Epithelial cell of proximal tubule (primary cell): Measurements from ENCODE around the gene SLC16A8. TPM values are rescaled to one million over a fixed set of nuclear protein-coding genes. Genes with fewer than 3 reads are reported as not detected.
"Not testable (repeated sequence)": the region's sequence is repeated elsewhere in the genome, so short reads cannot be mapped to it uniquely, and the experiment has no call there.

ENCODE experiments used
- DNase-seq: peaks from one replicate; pipeline ENCODE4 v3.0.0-alpha.2; 2011; ENCODE audit warnings: low read depth
- H3K4me3 ChIP-seq: 2 replicates; pipeline ENCODE4 v1.5.1; 2011; ENCODE audit warnings: low read depth, mild to moderate bottlenecking, low read length
- total RNA-seq: library from RNA; depleted of rRNA; stranded (reverse); fragments of >200 nt; gene quantifications from 2 replicates; pipeline ENCODE4 v1.2.3, GENCODE V29; 2015
- TF ChIP-seq, protein P1 (sequence below): conservative IDR thresholded peaks from 2 replicates; pipeline ENCODE4 v1.5.1; 2012; ENCODE audit warnings: low read depth, mild to moderate bottlenecking, low read length

Gene SLC16A8
- total RNA-seq, 1 donor from 2014 or later = 0.06 TPM

DNA sequence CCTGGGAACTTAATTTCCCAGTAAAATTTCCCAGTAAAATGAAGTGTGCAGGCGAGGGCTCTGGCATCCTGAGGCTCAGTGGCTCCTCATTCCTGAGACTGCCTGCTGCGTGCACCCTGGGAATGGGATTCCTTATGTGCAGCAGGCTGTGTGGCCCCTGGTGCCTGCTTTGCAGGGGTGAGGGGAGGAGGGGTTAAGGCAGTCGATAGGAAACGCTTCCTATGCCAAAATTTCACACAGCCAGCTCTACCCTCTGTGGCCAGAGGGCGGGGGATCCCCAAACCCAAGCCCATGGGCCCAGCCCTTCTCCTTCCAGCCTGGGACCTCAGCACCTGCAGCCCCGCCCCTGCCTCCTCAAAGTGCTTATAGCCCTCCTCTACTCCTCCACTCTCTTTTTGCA is 38.6 kb upstream of the SLC16A8 start:
- no peak for DNase-seq
- TF ChIP-seq, protein P1, sequence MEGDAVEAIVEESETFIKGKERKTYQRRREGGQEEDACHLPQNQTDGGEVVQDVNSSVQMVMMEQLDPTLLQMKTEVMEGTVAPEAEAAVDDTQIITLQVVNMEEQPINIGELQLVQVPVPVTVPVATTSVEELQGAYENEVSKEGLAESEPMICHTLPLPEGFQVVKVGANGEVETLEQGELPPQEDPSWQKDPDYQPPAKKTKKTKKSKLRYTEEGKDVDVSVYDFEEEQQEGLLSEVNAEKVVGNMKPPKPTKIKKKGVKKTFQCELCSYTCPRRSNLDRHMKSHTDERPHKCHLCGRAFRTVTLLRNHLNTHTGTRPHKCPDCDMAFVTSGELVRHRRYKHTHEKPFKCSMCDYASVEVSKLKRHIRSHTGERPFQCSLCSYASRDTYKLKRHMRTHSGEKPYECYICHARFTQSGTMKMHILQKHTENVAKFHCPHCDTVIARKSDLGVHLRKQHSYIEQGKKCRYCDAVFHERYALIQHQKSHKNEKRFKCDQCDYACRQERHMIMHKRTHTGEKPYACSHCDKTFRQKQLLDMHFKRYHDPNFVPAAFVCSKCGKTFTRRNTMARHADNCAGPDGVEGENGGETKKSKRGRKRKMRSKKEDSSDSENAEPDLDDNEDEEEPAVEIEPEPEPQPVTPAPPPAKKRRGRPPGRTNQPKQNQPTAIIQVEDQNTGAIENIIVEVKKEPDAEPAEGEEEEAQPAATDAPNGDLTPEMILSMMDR = no peak
- no peak overlapping the region for H3K4me3 ChIP-seq

DNA sequence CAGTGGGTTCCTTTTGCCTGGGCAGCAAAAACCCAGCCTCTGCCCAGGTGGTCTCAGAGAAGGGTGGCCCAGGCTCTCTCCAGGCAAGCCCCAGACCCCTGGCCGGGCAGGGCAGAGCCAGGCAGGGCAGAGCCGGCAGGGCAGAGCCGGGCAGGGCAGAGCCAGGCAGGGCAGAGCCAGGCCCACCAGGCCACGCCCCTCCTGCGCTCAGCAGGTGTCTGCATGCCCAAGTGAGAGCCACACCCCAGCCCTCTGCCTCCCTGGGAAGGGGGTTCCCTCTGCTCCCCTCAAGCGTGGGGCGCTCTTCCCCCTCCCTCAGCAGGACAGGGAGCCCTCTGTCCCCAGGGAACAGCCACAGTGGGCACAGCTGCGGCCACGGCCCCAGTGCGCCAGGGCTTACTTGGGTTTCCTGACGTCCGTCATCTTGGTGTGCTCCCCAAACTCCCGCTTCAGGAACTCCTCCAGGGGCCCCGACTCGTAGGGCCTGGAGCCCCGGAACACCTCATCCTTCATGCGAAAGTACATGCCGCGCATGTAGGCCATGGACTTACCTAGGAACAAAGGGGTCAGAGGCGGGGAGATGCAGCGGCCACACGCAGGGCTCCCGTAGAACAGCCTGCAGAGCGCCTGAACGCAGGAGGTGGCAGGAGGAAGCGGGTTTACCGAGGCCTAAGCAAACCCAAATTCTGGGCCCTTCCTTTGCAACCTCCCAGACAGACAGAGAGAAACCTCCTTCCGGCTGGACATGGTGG is 36.6 kb upstream of the SLC16A8 start:
- TF ChIP-seq, protein P1 = no peak
- no peak overlapping the region for H3K4me3 ChIP-seq
- no peak for DNase-seq

GRCh38 chr22:38118747-38119146 is 34.8 kb upstream of the SLC16A8 start:
- not testable (repeated sequence) for H3K4me3 ChIP-seq, DNase-seq

GRCh38 chr22:38118182-38118581 is 34.2 kb upstream of the SLC16A8 start:
- H3K4me3 ChIP-seq = no peak overlapping the region
- DNase-seq = no peak
- TF ChIP-seq, protein P1 = no peak

DNA sequence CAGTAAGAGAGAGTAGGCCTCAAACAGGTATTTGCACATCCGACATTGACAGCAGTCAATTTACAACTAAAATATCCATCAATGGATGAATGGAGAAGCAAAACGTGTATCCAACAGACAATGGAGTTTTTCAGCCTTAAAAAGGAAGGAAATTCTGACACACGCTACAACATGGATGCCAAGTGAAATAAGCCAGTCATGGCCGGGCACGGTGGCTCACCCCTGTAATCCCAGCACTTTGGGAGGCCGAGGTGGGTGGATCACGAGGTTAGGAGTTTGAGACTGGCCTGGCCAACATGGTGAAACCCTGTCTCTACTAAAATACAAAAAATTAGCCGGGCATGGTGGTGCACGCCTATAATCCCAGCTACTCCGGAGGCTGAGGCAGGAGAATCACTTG is 33.6 kb upstream of the SLC16A8 start:
- H3K4me3 ChIP-seq, DNase-seq: not testable (repeated sequence)

DNA sequence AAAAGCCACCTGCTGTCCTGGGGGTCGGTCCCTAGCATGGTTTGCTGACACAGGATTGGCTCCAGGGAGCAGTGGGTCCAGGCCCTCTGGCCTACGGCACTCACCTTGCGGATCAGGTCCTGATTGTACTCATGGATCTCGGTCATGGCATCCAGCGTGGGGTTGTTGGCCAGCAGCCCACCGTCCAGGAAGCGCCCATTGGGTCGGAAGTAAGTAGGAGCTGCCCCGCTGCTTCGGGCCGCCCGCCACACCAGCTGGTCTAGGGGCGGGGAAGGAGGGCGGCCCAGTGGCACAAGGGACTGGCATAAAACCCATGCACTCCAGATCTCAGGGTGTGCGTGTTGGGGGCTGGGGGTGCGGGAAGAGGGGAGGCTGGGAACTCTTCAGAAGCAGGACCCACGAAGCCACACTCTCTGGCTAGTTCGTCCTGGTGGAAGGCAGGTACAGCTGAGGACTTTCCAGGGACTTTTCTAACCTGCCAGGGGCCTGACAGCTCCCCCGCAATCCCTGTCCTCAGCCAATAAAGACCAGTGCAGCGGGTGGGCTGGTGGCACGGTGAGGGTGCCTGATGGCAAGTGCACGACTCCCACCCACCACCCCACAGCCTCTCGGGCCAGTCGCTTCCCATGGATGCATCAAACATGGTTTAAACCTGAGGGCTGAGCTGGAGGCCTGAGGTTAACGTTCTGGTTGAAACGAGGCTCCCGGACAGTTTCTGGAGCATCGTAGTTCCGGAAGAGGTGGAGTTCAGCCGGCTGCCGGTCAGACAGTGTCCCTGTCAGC is 31.6 kb upstream of the SLC16A8 start:
- TF ChIP-seq, protein P1 = no peak
- DNase-seq = no peak
- no peak overlapping the region for H3K4me3 ChIP-seq

DNA sequence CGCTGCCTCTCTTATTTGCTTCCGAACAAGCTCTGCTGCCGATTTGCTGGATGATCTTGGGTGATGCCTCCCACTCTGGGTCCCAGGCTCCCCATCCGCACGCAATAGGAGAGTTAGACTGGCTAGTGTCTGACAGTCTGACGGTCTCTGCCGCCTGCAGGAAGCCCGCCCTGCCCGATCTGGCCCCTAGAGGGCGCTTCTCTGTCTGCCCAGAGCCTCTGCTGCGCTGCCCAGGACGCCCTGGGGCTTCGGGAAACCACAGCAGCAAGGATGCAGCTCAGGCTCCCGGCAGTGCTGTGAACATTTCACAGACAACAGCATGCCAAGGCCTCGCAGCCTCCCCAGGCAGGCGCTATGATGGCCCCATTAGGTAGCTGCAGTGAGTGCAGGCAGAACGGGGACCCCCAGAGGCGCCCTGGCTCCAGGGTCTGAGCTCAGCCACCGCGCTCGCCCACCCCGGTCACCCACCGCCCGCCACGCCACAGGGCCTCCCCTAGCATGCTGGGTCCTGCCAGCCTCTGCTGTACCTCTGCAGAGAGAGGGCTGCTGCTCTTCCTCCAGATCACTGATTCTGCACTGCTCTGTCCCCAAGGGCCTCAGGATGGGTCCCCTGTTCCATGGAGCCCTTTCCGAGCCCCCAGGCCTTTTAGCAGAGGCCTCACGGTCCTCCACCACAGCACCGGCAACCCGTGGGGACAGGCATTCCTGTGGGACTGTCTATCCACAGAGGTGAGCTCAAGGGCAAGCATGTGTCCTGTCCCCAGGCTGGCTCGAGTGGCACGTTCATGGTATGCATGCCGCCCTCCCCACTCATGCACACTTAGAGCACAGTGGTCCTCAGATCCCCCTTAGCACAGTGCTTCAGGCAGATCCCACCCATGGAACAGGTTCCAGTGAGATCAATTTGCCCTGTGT is 30.8 kb upstream of the SLC16A8 start:
- TF ChIP-seq, protein P1 = peak; percentile 90
- H3K4me3 ChIP-seq = no peak overlapping the region
- no peak for DNase-seq
